ENCODE results near the gene TMEM117.

GRCh38 chr12:44380861-44381260 lies 545.0 kb downstream of the TMEM117 start:
- TF ChIP-seq POLR2A (IDR thresholded peaks at IDR 0.05; ENCODE audit: low read length) (no peak), GATA1 (IDR thresholded peaks at IDR 0.05; ENCODE audit: low read depth, low read length) (no peak)
